Mesendoderm (in vitro differentiated cells): ENCODE measurements around the gene DDC.

Experiments
- DNase-seq: peaks from one replicate; pipeline ENCODE4 v3.0.0; 2013
- H2AK5ac ChIP-seq: 2 replicates; pipeline ENCODE4 v1.6.1; 2013; ENCODE audit warnings: low read length, inconsistent platforms
- H2BK120ac ChIP-seq: 2 replicates; pipeline ENCODE4 v1.6.1; 2013; ENCODE audit warnings: low read depth, mild to moderate bottlenecking, low read length, moderate library complexity, mixed read lengths
- H2BK15ac ChIP-seq: replicated peaks from 2 replicates; pipeline ENCODE4 v1.6.1; 2013; ENCODE audit warnings: low read depth, mild to moderate bottlenecking, moderate library complexity
- H2BK5ac ChIP-seq: 2 replicates; pipeline ENCODE4 v1.6.1; 2013; ENCODE audit warnings: low read length, inconsistent platforms
- H3K18ac ChIP-seq: 2 replicates; pipeline ENCODE4 v1.6.1; 2013; ENCODE audit warnings: mild to moderate bottlenecking, low read length, mixed read lengths
- H3K23ac ChIP-seq: one replicate; pipeline ENCODE4 v1.6.1; 2013; ENCODE audit warnings: low read length
- H3K27ac ChIP-seq: 2 replicates; pipeline ENCODE4 v1.5.1; 2013; ENCODE audit warnings: low read depth, mild to moderate bottlenecking, inconsistent platforms, low read length, moderate library complexity
- H3K27me3 ChIP-seq: 2 replicates; pipeline ENCODE4 v1.6.1; 2013; ENCODE audit warnings: low read length, control low read depth, mild to moderate bottlenecking, inconsistent platforms; ENCODE audit not compliant: insufficient read depth, poor library complexity
- H3K36me3 ChIP-seq: 2 replicates; pipeline ENCODE4 v1.6.1; 2013; ENCODE audit warnings: low read length, inconsistent platforms; ENCODE audit not compliant: control insufficient read depth, insufficient read depth
- H3K4ac ChIP-seq: one replicate; pipeline ENCODE4 v1.6.1; 2013; ENCODE audit warnings: low read depth, mild to moderate bottlenecking, low read length, moderate library complexity
- H3K4me1 ChIP-seq: 2 replicates; pipeline ENCODE4 v1.6.1; 2013; ENCODE audit warnings: low read depth, low read length, inconsistent platforms; ENCODE audit not compliant: control insufficient read depth
- H3K4me2 ChIP-seq: 2 replicates; pipeline ENCODE4 v1.6.1; 2013; ENCODE audit warnings: low read length
- H3K4me3 ChIP-seq: 2 replicates; pipeline ENCODE4 v1.5.1; 2013; ENCODE audit warnings: mild to moderate bottlenecking, low read length
- H3K56ac ChIP-seq: one replicate; pipeline ENCODE4 v1.6.1; 2013; ENCODE audit warnings: low read length
- H3K79me1 ChIP-seq: 2 replicates; pipeline ENCODE4 v1.6.1; 2013; ENCODE audit warnings: low read length, inconsistent platforms
- H3K79me2 ChIP-seq: 2 replicates; pipeline ENCODE4 v1.6.1; 2013; ENCODE audit warnings: mild to moderate bottlenecking, low read length; ENCODE audit not compliant: control insufficient read depth, insufficient read depth
- H3K9ac ChIP-seq: 2 replicates; pipeline ENCODE4 v1.6.1; 2013; ENCODE audit warnings: low read length, inconsistent platforms
- H4K5ac ChIP-seq: one replicate; pipeline ENCODE4 v1.6.1; 2013; ENCODE audit warnings: low read length
- H4K8ac ChIP-seq: one replicate; pipeline ENCODE4 v1.6.1; 2013; ENCODE audit warnings: low read depth, mild to moderate bottlenecking, control low read depth, low read length, moderate library complexity
- WGBS: extraction: QIAGEN DNeasy Blood & Tissue Kit; methylation state at CpG from one replicate; pipeline ENCODE4 v1.1.7; 2013; ENCODE audit warnings: low lambda C conversion rate, missing lambda C conversion rate; ENCODE audit not compliant: insufficient coverage; ENCODE audit errors: extremely low coverage; 5-methylcytosine and 5-hydroxymethylcytosine counted together

The DDC gene

DNA sequence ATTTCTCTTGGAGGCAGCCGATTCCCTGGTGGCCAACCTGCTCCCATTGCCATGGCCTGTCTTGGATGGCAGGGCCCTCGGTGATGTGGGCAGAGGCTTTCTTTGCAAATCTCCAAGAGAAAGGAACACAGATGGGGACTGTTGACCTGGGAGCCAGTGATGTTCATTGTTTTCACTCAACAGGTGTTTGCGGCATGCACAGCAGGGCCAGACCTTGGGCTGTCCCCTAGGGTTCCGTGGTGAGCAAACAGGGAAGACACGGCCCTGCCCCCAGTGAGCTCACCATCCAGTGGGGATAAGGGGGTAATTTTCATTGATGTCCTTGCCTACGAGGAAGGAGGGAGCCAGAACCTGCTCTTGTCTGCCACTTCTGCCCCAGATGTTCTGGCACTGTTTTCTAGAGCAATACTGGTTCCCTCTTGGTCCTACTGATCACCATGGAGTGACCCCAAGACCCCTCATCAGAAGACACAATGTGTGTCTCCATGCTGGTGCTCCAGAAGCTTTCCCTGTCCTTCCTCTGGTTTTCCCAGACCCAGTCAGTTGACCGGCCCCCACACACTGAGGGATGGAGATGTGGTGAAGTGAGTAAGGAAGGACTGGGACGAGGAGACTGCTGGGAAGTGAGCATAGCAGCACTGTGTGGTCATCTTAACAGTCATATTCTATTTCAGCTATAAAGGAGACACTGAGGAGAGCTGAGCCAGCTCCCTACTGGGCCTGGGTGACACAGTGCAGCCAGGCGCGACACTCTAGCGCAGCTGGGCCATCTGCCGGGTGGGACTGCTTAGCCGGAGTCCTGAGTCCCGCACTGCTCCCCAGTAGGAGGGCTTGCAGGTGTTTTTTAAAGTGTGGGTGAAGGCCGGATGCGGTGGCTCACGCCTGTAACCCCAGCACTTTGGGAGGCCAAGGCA, 94.7 kb downstream of the DDC start:
- Histone ChIP-seq H3K23ac (no peak overlapping the region), H3K56ac (no peak overlapping the region), H3K27me3 (no peaks in the 10 kb centered on the region), H3K4me2 (no peak overlapping the region), H2BK15ac (no peak overlapping the region), H4K5ac (no peak overlapping the region), H3K4me1 (peaks cover 2% of the 10 kb centered on the region), H2BK5ac (no peak overlapping the region), H3K36me3 (no peaks in the 10 kb centered on the region), H3K4ac (no peak overlapping the region), H3K27ac (no peak overlapping the region), H4K8ac (no peak overlapping the region), H3K9ac (no peak overlapping the region), H3K4me3 (no peak overlapping the region), H3K79me1 (no peaks in the 10 kb centered on the region), H2AK5ac (no peak overlapping the region), H3K18ac (no peak overlapping the region), H2BK120ac (no peak overlapping the region), H3K79me2 (no peaks in the 10 kb centered on the region)
- no CpG with 5 or more reads among the region's 17 CpGs for WGBS
- DNase-seq: no peak

DNA sequence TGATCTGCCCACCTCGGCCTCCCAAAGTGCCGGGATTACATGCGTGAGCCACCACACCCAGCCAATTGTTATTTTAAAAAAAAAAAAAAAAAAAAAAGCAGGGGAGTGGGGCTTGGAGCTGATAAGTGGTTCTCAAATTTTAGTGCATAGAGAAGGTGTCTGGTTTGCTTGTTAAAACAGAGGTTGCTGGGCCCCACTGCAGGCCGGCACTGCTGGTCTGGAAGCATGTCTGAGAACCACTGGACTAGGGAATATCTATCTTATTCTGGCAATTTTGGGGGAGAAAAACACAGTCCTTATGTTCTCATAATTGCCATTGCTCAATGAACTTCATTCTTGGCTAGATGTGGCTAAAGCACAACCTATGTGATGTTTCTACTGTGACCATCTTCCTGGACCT, 96.0 kb downstream of the DDC start:
- Histone ChIP-seq H2AK5ac (no peak overlapping the region), H3K27ac (no peak overlapping the region), H3K4me3 (no peak overlapping the region), H3K27me3 (no peaks in the 10 kb centered on the region), H3K9ac (no peak overlapping the region), H2BK5ac (no peak overlapping the region), H3K79me2 (no peaks in the 10 kb centered on the region), H4K8ac (no peak overlapping the region), H3K4me1 (no peaks in the 10 kb centered on the region), H3K36me3 (no peaks in the 10 kb centered on the region), H4K5ac (no peak overlapping the region), H3K4me2 (no peak overlapping the region), H2BK15ac (no peak overlapping the region), H3K56ac (no peak overlapping the region), H3K79me1 (no peaks in the 10 kb centered on the region), H3K18ac (no peak overlapping the region), H2BK120ac (no peak overlapping the region), H3K4ac (no peak overlapping the region), H3K23ac (no peak overlapping the region)
- no peak for DNase-seq
- no CpG with 5 or more reads among the region's 4 CpGs for WGBS

DNA sequence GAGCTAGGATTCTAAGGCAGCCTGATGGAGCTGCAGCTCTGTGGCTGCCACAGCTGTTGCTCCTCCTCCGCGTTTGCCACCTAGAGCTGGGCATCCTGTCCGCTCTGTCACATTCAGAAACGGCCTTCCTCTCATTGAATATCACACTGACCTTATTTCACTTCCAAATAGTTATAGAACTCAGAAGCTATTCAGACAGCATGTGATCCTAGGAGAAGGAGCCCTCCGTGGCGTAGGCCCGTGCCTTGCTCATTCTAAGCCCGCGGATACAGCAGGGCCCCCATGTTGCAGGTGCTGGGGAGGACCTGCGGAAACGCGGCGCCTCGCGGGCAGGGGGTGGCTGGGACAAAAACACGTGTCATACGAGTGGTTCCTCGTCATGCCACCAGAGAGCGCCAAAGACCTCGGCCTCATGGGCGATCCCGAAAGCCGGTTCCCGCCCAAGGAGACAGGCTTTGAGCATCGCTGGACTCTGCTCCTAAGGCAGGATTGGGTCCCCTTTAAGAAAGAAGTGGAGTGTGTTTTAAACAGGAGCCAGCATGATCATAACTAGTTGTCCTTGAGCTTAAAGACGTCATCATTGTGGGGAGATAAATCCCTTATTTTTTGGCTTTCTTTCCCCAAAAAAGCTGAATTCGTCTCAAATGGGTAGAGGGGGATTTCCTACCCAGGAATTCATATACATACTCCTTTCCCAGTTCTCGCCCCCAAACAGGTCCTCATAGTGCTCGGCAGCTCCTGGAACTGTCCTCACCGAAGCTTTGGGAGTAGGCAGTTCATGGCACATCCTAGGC, 97.2 kb downstream of the DDC start:
- H3K9ac ChIP-seq: no peak overlapping the region
- H2BK15ac ChIP-seq: no peak overlapping the region
- no peak overlapping the region for H3K27ac ChIP-seq
- no peak overlapping the region for H4K5ac ChIP-seq
- no peaks in the 10 kb centered on the region for H3K4me1 ChIP-seq
- H3K4ac ChIP-seq: no peak overlapping the region
- no peak overlapping the region for H3K4me2 ChIP-seq
- no peak overlapping the region for H2BK120ac ChIP-seq
- H2BK5ac ChIP-seq: no peak overlapping the region
- no peaks in the 10 kb centered on the region for H3K79me2 ChIP-seq
- no peak overlapping the region for H3K23ac ChIP-seq
- H3K18ac ChIP-seq: no peak overlapping the region
- WGBS: no CpG with 5 or more reads among the region's 30 CpGs
- no peak overlapping the region for H3K56ac ChIP-seq
- H4K8ac ChIP-seq: no peak overlapping the region
- no peak overlapping the region for H2AK5ac ChIP-seq
- DNase-seq: peak; percentile 77
- H3K79me1 ChIP-seq: no peaks in the 10 kb centered on the region
- no peaks in the 10 kb centered on the region for H3K27me3 ChIP-seq
- H3K4me3 ChIP-seq: no peak overlapping the region
- H3K36me3 ChIP-seq: no peaks in the 10 kb centered on the region

DNA sequence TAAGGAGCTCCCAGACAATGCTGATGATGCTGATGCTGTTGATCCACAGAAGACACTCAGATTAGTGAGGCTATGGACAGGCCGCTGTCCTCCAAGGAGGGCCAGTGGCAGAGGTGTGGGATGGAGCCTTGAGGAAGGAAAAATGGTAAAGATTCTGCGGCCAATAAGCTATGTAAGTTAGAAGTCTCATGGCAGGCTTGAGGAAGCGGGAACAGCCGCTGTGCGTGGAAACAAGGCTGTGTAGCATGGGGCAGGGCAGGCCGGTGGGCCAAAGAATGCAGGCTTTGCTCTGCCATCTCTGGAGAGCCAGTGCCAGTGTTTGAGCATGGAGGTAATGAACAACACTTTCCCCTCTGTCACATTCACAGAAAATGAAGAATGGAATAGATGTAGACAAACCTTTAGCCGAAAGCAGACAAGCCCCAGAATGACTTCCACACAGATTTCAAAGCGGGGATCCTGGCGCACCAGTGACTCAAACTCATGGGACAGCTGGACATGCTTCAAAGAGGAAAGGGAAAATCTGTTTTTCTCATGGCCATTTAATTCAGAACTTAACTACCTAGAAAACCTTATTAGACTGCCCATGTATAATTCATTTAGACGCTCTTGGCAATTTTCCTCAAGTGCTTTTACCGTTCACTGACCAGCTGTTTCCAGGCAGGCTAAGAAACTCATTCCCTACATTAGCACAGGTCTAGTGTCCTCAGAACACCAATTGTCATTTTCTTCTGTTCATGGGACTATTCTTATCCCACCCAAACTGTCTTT, 98.2 kb downstream of the DDC start:
- no peak overlapping the region for H3K4me2 ChIP-seq
- DNase-seq: no peak
- H4K5ac ChIP-seq: no peak overlapping the region
- no peak overlapping the region for H3K23ac ChIP-seq
- H3K4me1 ChIP-seq: no peaks in the 10 kb centered on the region
- no peak overlapping the region for H2AK5ac ChIP-seq
- H3K4ac ChIP-seq: no peak overlapping the region
- no peaks in the 10 kb centered on the region for H3K27me3 ChIP-seq
- H3K79me1 ChIP-seq: no peaks in the 10 kb centered on the region
- no CpG with 5 or more reads among the region's 11 CpGs for WGBS
- H2BK15ac ChIP-seq: no peak overlapping the region
- no peak overlapping the region for H3K18ac ChIP-seq
- no peak overlapping the region for H3K4me3 ChIP-seq
- H3K9ac ChIP-seq: no peak overlapping the region
- H4K8ac ChIP-seq: no peak overlapping the region
- no peak overlapping the region for H3K56ac ChIP-seq
- H3K27ac ChIP-seq: no peak overlapping the region
- no peak overlapping the region for H2BK120ac ChIP-seq
- H3K79me2 ChIP-seq: no peaks in the 10 kb centered on the region
- no peaks in the 10 kb centered on the region for H3K36me3 ChIP-seq
- no peak overlapping the region for H2BK5ac ChIP-seq

DNA sequence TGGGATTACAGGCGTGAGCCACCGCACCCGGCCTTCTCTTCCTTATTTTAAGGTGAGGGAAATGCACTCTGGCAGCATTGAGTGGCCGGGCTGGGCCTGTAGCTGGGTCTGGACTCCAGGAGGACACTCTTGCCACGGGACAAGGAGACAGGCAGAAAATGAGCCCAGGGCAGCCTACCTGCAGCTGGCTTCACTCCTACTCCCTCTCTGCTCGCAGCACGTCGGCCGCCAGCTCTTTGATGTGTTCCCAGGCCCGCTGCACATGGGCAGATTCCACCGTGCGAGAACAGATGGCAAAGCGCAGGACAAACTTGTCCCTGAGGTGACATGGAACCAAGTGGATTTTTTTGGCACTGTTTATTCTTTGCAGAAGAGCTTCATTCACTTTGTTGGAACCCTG, 102.2 kb downstream of the DDC start:
- H3K36me3 ChIP-seq: no peaks in the 10 kb centered on the region
- no peak overlapping the region for H3K9ac ChIP-seq
- no CpG with 5 or more reads among the region's 13 CpGs for WGBS
- no peak overlapping the region for H4K5ac ChIP-seq
- H3K27me3 ChIP-seq: no peaks in the 10 kb centered on the region
- no peaks in the 10 kb centered on the region for H3K79me2 ChIP-seq
- no peak overlapping the region for H3K18ac ChIP-seq
- no peaks in the 10 kb centered on the region for H3K79me1 ChIP-seq
- H2BK5ac ChIP-seq: no peak overlapping the region
- H3K23ac ChIP-seq: no peak overlapping the region
- no peaks in the 10 kb centered on the region for H3K4me1 ChIP-seq
- H3K4ac ChIP-seq: no peak overlapping the region
- no peak overlapping the region for H3K27ac ChIP-seq
- H3K4me3 ChIP-seq: no peak overlapping the region
- H2AK5ac ChIP-seq: no peak overlapping the region
- no peak overlapping the region for H3K56ac ChIP-seq
- no peak overlapping the region for H2BK120ac ChIP-seq
- DNase-seq: no peak
- H2BK15ac ChIP-seq: no peak overlapping the region
- H3K4me2 ChIP-seq: no peak overlapping the region
- no peak overlapping the region for H4K8ac ChIP-seq
